Cardiac fibroblast (primary cell): Measurements from ENCODE around the gene JAKMIP1.

Source experiments
- DNase-seq, 2 donors: peaks; one replicate each; pipeline versions ENCODE4 v3.0.0 to v3.0.0-alpha.2; 2010; ENCODE audit warnings: low read depth in 2 of 2
- H3K4me3 ChIP-seq, 2 donors: replicated peaks in 1 of 2; 1 replicate in 1 of 2; 2 replicates in 1 of 2; pipeline ENCODE4 v1.5.1; 2011; ENCODE audit warnings: low read depth in 2 of 2, low read length in 2 of 2, mild to moderate bottlenecking in 2 of 2, moderate library complexity in 1 of 2
- CTCF ChIP-seq: IDR thresholded peaks from one replicate; pipeline ENCODE4 v1.5.1; 2011; ENCODE audit warnings: low read depth, mild to moderate bottlenecking, low read length, inconsistent platforms

Gene JAKMIP1

GRCh38 chr4:6229095-6229494, 28.7 kb upstream of the JAKMIP1 start:
- TF ChIP-seq CTCF, result no peak
- no peak overlapping the region for H3K4me3 ChIP-seq
- no peak for DNase-seq

DNA sequence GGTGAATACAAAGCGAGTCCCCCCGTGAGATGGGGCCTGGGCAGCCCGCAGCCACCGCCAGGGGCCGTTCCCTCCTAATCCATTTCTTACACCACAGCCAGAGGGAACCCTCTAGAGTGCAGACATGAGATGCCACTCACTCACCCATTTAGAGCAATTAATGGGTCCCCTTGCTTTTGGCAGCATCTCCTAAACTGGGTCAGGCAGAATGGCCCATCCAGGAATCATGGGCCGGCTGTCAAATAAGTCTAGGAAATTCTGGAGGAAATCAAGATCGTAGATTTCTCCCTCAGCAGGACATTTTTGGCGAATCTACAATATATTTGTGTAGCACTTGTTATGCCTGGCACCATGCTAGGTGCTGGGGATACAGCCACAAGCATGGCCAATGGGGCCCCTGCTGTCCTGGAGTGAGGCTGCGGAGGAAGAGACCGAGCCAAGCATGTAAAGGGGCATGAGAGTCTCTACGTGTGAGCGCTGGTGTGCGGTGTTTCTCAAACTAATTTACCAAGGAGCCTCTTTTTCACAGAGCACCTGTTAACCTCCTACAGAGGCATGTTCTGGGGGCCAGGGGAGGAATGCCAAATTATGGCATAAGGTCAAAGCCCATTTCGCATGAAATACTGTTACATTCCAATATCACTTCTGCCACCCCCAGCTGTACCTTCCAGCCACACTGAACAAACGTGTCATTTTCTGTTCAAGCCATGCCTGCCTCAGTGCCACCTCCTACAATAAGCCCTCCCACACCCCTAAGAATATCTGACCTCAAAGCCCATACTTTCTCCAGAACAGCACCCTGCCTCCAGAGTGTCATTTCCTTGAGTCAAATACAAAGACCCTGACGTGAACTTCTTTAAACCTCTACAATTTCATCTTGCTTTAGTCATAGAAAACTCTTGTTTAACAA, 28.1 kb upstream of the JAKMIP1 start:
- DNase-seq, result no peak
- no peak for TF ChIP-seq CTCF
- no peak overlapping the region for H3K4me3 ChIP-seq

DNA sequence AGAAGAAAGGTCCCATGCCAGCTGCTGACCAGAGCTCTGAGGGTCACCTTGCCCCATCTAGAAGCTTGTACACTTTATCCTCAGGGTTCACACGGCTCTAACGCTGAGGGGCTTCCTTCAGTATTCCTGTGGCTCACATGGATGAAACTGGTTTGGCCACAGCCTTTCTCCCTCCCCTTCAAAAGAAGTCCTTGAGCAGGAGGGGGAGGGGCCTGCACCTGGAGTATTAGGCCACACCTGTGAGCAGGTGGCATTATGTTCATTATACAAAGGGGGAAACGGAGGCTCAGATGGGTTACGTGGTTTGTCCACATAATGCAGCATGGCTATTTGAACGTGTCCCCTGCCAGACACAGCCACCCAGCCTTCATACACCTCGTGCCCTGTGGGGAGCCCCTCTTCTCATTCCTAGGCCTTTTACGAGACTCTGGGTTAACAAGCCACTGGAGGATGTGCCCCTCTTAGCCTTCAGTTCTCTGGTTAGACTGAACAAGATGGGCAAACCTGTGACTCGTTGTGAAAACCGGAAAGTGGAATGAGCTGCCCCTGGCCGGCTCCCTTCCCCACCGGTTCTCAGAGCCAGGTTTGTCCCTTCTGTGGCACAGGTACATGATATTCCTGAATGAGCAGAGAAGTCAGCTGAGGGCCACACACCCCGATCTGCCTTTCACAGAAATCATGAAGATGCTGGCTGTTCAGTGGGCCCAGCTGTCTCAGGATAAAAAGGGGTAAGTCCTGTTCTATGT, 27.2 kb upstream of the JAKMIP1 start:
- no peak for TF ChIP-seq CTCF
- DNase-seq, result no peak
- H3K4me3 ChIP-seq, result no peak overlapping the region

- H3K4me3 ChIP-seq, result no peak overlapping the region
- DNase-seq, result no peak
- TF ChIP-seq CTCF, result no peak
Measured at GRCh38 chr4:6226506-6226905, 26.2 kb upstream of the JAKMIP1 start.

- no peak for TF ChIP-seq CTCF
- no peak overlapping the region for H3K4me3 ChIP-seq
- peak; percentile 6 to 24 for DNase-seq
Measured at GRCh38 chr4:6225469-6225868, 25.1 kb upstream of the JAKMIP1 start.

DNA sequence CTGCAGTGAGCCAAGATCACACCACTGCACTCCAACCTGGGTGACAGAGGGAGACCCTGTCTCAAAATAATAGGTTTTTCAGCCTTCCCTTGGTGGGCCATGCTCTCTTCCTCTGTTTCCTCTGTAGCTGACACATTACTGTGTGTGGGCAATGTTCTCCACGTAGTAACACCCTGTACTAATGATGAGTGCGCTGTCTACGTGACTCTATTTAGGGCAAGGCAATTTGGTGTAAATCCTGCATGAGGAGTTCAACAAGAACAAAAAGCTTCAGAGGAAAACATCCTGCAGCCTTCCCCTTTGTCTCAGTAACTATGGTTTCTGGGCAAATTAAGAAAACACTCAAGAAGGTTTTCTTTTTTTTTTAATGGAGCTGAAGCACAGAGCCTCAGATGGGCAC, 24.4 kb upstream of the JAKMIP1 start:
- no peak for DNase-seq
- TF ChIP-seq CTCF, result no peak
- no peak overlapping the region for H3K4me3 ChIP-seq
